GM21423 (cell line): Measurements from ENCODE around the gene DLX6.
A peak's percentile ranks its signal among the peaks of the same experiment; 100 is the strongest.
"Not testable (repeated sequence)": the region's sequence is repeated elsewhere in the genome, so short reads cannot be mapped to it uniquely, and the experiment has no call there.

Experiments used
- ATAC-seq: cut with Tn5 transposase; IDR thresholded peaks from one replicate; pipeline ENCODE4 v1.9.1; 2021; ENCODE audit warnings: mild to moderate bottlenecking, moderate library complexity; ENCODE audit not compliant: unreplicated experiment

The DLX6 gene

GRCh38 chr7:97021747-97022490 is 16.6 kb downstream of the DLX6 start:
- ATAC-seq: no peak

- no peak for ATAC-seq
Measured at GRCh38 chr7:97022491-97023306, 17.3 kb downstream of the DLX6 start.

DNA sequence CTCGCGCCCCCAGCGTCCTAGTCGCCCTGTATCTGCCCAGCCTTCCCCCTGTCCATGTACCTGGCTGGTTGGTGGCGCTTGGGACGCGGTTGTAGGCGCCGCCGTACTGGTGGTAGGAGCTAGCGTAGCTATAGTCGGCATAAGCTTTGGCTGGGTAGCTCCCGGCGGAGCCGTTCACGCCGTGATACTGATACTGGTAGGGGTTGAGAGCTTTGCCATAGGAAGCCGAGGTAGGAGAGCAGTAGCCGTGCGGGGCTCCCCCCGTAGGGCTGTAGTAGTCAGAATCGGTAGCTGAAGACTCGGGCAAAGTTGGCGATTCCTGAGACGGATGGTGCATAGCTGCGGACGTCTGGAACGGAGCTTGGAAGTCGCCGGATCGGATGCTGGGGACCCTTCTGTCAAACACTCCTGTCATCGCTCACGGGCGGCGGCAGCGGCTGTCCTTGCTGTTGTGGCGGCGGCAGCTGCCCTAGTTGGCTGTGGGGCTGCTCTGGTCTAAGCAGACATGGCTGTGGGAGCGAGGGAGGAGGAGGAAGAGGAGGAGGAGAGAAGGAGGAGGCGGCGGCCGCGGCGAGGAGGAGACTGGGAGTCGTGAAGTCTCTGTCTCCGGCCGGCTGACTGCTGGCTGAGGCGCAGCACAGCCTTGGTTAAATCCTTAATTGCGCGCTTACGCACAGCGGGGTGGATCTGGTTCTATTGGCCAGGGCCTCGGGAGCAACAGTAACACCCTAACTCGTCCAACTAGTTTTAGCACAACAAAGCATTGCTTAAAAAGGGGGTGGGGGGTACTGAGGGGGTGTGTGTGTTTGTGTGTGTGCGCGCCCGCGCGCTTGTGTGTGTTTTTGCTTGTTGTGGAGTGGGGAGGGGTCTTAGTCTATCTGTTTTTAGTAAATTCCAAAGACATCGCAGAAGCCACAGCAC is 19.1 kb downstream of the DLX6 start, which contains the start of gene DLX5:
TSS of gene DLX5 (minus strand) at position 623 of the 921 bp plus-strand sequence. CDS start at position 415, 208 bp downstream.
- no peak for ATAC-seq

- ATAC-seq: no peak
Measured at GRCh38 chr7:97025130-97025499, 19.8 kb downstream of the DLX6 start.

GRCh38 chr7:97025983-97026714 is 20.8 kb downstream of the DLX6 start:
- no peak for ATAC-seq

DNA sequence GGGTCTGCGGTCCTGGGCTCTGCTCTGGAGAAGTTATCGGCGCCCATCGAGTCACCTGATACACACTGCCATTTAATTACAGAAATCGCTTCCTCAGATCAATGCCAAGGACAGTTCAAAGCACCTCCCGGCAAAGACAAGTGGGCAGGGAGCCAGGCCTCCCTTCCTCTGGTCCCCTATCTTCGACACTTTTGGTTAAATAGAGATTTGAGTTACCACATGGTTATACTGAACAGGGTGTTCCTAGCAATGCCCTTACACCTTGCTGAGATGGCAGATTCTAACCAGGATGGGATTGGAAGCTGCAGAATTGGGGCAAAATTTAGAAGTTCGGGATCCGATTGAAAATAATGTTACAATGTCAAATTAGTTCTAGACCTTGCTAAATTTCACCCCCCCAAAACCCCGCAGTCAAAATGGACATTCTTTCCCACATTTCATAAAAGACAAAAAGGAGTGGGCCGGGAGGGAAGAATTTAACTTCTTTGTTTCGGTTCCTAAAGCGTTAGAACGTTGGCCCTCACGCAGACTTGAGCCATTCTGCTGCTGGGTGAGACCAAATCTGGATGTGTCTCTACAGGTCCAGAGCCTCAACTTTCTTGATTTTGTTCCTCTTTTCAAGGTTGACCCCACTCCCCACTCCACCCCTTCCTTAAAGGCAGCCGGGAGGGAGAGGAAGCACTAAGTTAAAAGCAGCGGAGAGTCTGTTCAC is 21.5 kb downstream of the DLX6 start:
- ATAC-seq: no peak

- peak; percentile 91 for ATAC-seq
Measured at GRCh38 chr7:97027427-97028234, 22.3 kb downstream of the DLX6 start.

- ATAC-seq: not testable (repeated sequence)
Measured at GRCh38 chr7:97034213-97034852, 29.0 kb downstream of the DLX6 start.

- no peak for ATAC-seq
Measured at GRCh38 chr7:97039374-97040065, 34.2 kb downstream of the DLX6 start.

- ATAC-seq: no peak
Measured at GRCh38 chr7:97043281-97043680, 37.9 kb downstream of the DLX6 start.
